Measurements from ENCODE around the gene TNFRSF8.

- TF ChIP-seq CTCF (IDR thresholded peaks at IDR 0.05; ENCODE audit: low read depth, low read length, poor library complexity, severe bottlenecking) (no peak), EZH2phosphoT487 (IDR thresholded peaks at IDR 0.05; ENCODE audit: borderline replicate concordance, low read length) (no peak)
These were observed 9.2 kb upstream of the TNFRSF8 start for GRCh38 chr1:12053752-12054548.
